Measurements from ENCODE around the gene ARAP2.

- TF ChIP-seq, protein P1, sequence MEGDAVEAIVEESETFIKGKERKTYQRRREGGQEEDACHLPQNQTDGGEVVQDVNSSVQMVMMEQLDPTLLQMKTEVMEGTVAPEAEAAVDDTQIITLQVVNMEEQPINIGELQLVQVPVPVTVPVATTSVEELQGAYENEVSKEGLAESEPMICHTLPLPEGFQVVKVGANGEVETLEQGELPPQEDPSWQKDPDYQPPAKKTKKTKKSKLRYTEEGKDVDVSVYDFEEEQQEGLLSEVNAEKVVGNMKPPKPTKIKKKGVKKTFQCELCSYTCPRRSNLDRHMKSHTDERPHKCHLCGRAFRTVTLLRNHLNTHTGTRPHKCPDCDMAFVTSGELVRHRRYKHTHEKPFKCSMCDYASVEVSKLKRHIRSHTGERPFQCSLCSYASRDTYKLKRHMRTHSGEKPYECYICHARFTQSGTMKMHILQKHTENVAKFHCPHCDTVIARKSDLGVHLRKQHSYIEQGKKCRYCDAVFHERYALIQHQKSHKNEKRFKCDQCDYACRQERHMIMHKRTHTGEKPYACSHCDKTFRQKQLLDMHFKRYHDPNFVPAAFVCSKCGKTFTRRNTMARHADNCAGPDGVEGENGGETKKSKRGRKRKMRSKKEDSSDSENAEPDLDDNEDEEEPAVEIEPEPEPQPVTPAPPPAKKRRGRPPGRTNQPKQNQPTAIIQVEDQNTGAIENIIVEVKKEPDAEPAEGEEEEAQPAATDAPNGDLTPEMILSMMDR (IDR thresholded peaks at IDR 0.05; ENCODE audit: insufficient read depth, low read length, poor library complexity, severe bottlenecking): no peak
- no peak for TF ChIP-seq EZH2phosphoT487 (conservative IDR thresholded peaks at IDR 0.05; ENCODE audit: low read length)
Observed at GRCh38 chr4:36207831-36208520, 36.3 kb downstream of the ARAP2 start.

Measured in SU-DHL-6 (cell line).